ENCODE results near the gene CNN3.

The CNN3 gene

GRCh38 chr1:94871031-94871430 lies 55.9 kb downstream of the CNN3 start:
- ChIA-PET CTCF (no interaction called here), POLR2A (no interaction called here)
- 100% methylated on average over 1 of the region's 2 CpGs for WGBS (ENCODE audit: insufficient coverage)
- H3K4me1 ChIP-seq (ENCODE audit: control extremely low read depth in 1 of 4, control insufficient read depth in 4 of 4, insufficient read depth in 4 of 4, low read length in 3 of 4): peaks cover 0 to 2% (median 0%) of the 10 kb centered on the region in 4 experiments
- H3K27ac ChIP-seq (ENCODE audit: insufficient read depth in 1 of 2, low read depth in 1 of 2, low read length in 2 of 2, poor library complexity in 1 of 2, severe bottlenecking in 2 of 2): no peak overlapping the region
- H3K36me3 ChIP-seq (ENCODE audit: control insufficient read depth in 4 of 4, insufficient read depth in 4 of 4, low read length in 3 of 4): no peaks in the 10 kb centered on the region
- no peaks in the 10 kb centered on the region for H3K9me3 ChIP-seq (ENCODE audit: control extremely low read depth in 1 of 5, control insufficient read depth in 4 of 5, insufficient read depth in 2 of 5, low read depth in 1 of 5, low read length in 4 of 5)
- no peak for DNase-seq
- peaks cover 0 to 4% (median 0%) of the 10 kb centered on the region in 5 experiments for H3K27me3 ChIP-seq (replicated peaks in 2 of 5; ENCODE audit: control insufficient read depth in 4 of 5, insufficient read depth in 5 of 5, low read length in 4 of 5)
- H3K4me3 ChIP-seq (ENCODE audit: control insufficient read depth in 1 of 7, extremely low read depth in 1 of 7, insufficient read depth in 4 of 7, low read depth in 2 of 7, low read length in 6 of 7): no peak overlapping the region

GRCh38 chr1:94866164-94866807 lies 60.6 kb downstream of the CNN3 start:
- Histone ChIP-seq H3K4me3 (ENCODE audit: control insufficient read depth in 1 of 7, extremely low read depth in 1 of 7, insufficient read depth in 4 of 7, low read depth in 2 of 7, low read length in 6 of 7) (no peak overlapping the region), H3K9me3 (ENCODE audit: control extremely low read depth in 1 of 5, control insufficient read depth in 4 of 5, insufficient read depth in 2 of 5, low read depth in 1 of 5, low read length in 4 of 5) (no peaks in the 10 kb centered on the region), H3K4me1 (ENCODE audit: control extremely low read depth in 1 of 4, control insufficient read depth in 4 of 4, insufficient read depth in 4 of 4, low read length in 3 of 4) (peaks cover 0 to 7% (median 0%) of the 10 kb centered on the region in 4 experiments), H3K27me3 (replicated peaks in 2 of 5; ENCODE audit: control insufficient read depth in 4 of 5, insufficient read depth in 5 of 5, low read length in 4 of 5) (peaks cover 0 to 10% (median 0%) of the 10 kb centered on the region in 5 experiments), H3K36me3 (ENCODE audit: control insufficient read depth in 4 of 4, insufficient read depth in 4 of 4, low read length in 3 of 4) (no peaks in the 10 kb centered on the region), H3K27ac (ENCODE audit: insufficient read depth in 1 of 2, low read depth in 1 of 2, low read length in 2 of 2, poor library complexity in 1 of 2, severe bottlenecking in 2 of 2) (no peak overlapping the region)
- 100% methylated on average over 4 of the region's 4 CpGs for WGBS (ENCODE audit: insufficient coverage)
- no peak for DNase-seq
- POLR2A ChIA-PET: interaction anchor here (0.6 kb wide), 1 partner anchor 35 kb away, joined by 3 read pairs; no protein-coding TSS in a partner anchor
- CTCF ChIA-PET: interaction anchor here (0.9 to 1.2 kb wide), 2 partner anchors 10 to 12 kb away, joined by 3 read pairs; no protein-coding TSS in a partner anchor

GRCh38 chr1:94865360-94865759 lies 61.5 kb downstream of the CNN3 start:
- DNase-seq: no peak
- H3K4me3 ChIP-seq (ENCODE audit: control insufficient read depth in 1 of 7, extremely low read depth in 1 of 7, insufficient read depth in 4 of 7, low read depth in 2 of 7, low read length in 6 of 7): no peak overlapping the region
- no peaks in the 10 kb centered on the region for H3K9me3 ChIP-seq (ENCODE audit: control extremely low read depth in 1 of 5, control insufficient read depth in 4 of 5, insufficient read depth in 2 of 5, low read depth in 1 of 5, low read length in 4 of 5)
- peaks cover 0 to 12% (median 0%) of the 10 kb centered on the region in 5 experiments for H3K27me3 ChIP-seq (replicated peaks in 2 of 5; ENCODE audit: control insufficient read depth in 4 of 5, insufficient read depth in 5 of 5, low read length in 4 of 5)
- H3K27ac ChIP-seq (ENCODE audit: insufficient read depth in 1 of 2, low read depth in 1 of 2, low read length in 2 of 2, poor library complexity in 1 of 2, severe bottlenecking in 2 of 2): no peak overlapping the region
- ChIA-PET CTCF (interaction anchor here (0.9 to 1.2 kb wide), 2 partner anchors 10 to 11 kb away, joined by 3 read pairs; no protein-coding TSS in a partner anchor), POLR2A (interaction anchor here (0.6 kb wide), 1 partner anchor 36 kb away, joined by 3 read pairs; no protein-coding TSS in a partner anchor)
- 100% methylated on average over 3 of the region's 4 CpGs for WGBS (ENCODE audit: insufficient coverage)
- peaks cover 0 to 7% (median 0%) of the 10 kb centered on the region in 4 experiments for H3K4me1 ChIP-seq (ENCODE audit: control extremely low read depth in 1 of 4, control insufficient read depth in 4 of 4, insufficient read depth in 4 of 4, low read length in 3 of 4)
- no peaks in the 10 kb centered on the region for H3K36me3 ChIP-seq (ENCODE audit: control insufficient read depth in 4 of 4, insufficient read depth in 4 of 4, low read length in 3 of 4)

GRCh38 chr1:94864821-94865220 lies 62.1 kb downstream of the CNN3 start:
- 97% methylated on average over 4 of the region's 9 CpGs for WGBS (ENCODE audit: insufficient coverage)

GRCh38 chr1:94863919-94864318 lies 63.0 kb downstream of the CNN3 start:
- CTCF ChIA-PET: interaction anchor here (3.7 kb wide), 1 partner anchor 11 kb away, joined by 18 read pairs; no protein-coding TSS in a partner anchor
- DNase-seq: no peak
- Histone ChIP-seq H3K4me1 (ENCODE audit: control extremely low read depth in 1 of 4, control insufficient read depth in 4 of 4, insufficient read depth in 4 of 4, low read length in 3 of 4) (peaks cover 0 to 7% (median 0%) of the 10 kb centered on the region in 4 experiments), H3K27me3 (replicated peaks in 2 of 5; ENCODE audit: control insufficient read depth in 4 of 5, insufficient read depth in 5 of 5, low read length in 4 of 5) (peaks cover 0 to 14% (median 0%) of the 10 kb centered on the region in 5 experiments), H3K9me3 (ENCODE audit: control extremely low read depth in 1 of 5, control insufficient read depth in 4 of 5, insufficient read depth in 2 of 5, low read depth in 1 of 5, low read length in 4 of 5) (no peaks in the 10 kb centered on the region), H3K36me3 (ENCODE audit: control insufficient read depth in 4 of 4, insufficient read depth in 4 of 4, low read length in 3 of 4) (no peaks in the 10 kb centered on the region), H3K4me3 (ENCODE audit: control insufficient read depth in 1 of 7, extremely low read depth in 1 of 7, insufficient read depth in 4 of 7, low read depth in 2 of 7, low read length in 6 of 7) (peak overlapping the region in 1 of 7 experiments; percentile 13), H3K27ac (ENCODE audit: insufficient read depth in 1 of 2, low read depth in 1 of 2, low read length in 2 of 2, poor library complexity in 1 of 2, severe bottlenecking in 2 of 2) (no peak overlapping the region)
- 80% methylated on average over 2 of the region's 4 CpGs for WGBS (ENCODE audit: insufficient coverage)
- POLR2A ChIA-PET: interaction anchor here (1.0 kb wide), 1 partner anchor 10 kb away, joined by 3 read pairs; no protein-coding TSS in a partner anchor

More at GRCh38 chr1:94864821-94865220, 62.1 kb downstream of the CNN3 start:
- Histone ChIP-seq H3K4me1 (ENCODE audit: control extremely low read depth in 1 of 4, control insufficient read depth in 4 of 4, insufficient read depth in 4 of 4, low read length in 3 of 4) (peaks cover 0 to 7% (median 0%) of the 10 kb centered on the region in 4 experiments), H3K27me3 (replicated peaks in 2 of 5; ENCODE audit: control insufficient read depth in 4 of 5, insufficient read depth in 5 of 5, low read length in 4 of 5) (peaks cover 0 to 9% (median 0%) of the 10 kb centered on the region in 5 experiments), H3K9me3 (ENCODE audit: control extremely low read depth in 1 of 5, control insufficient read depth in 4 of 5, insufficient read depth in 2 of 5, low read depth in 1 of 5, low read length in 4 of 5) (no peaks in the 10 kb centered on the region), H3K36me3 (ENCODE audit: control insufficient read depth in 4 of 4, insufficient read depth in 4 of 4, low read length in 3 of 4) (no peaks in the 10 kb centered on the region), H3K27ac (ENCODE audit: insufficient read depth in 1 of 2, low read depth in 1 of 2, low read length in 2 of 2, poor library complexity in 1 of 2, severe bottlenecking in 2 of 2) (no peak overlapping the region), H3K4me3 (ENCODE audit: control insufficient read depth in 1 of 7, extremely low read depth in 1 of 7, insufficient read depth in 4 of 7, low read depth in 2 of 7, low read length in 6 of 7) (no peak overlapping the region)
- DNase-seq: no peak
- POLR2A ChIA-PET: no interaction called here
- CTCF ChIA-PET: interaction anchor here (1.2 kb wide), 1 partner anchor 10 kb away, joined by 3 read pairs; no protein-coding TSS in a partner anchor

- no peaks in the 10 kb centered on the region for H3K36me3 ChIP-seq (ENCODE audit: control insufficient read depth in 4 of 4, insufficient read depth in 4 of 4, low read length in 3 of 4)
- POLR2A ChIA-PET: interaction anchor here (1.0 kb wide), 1 partner anchor 10 kb away, joined by 3 read pairs; no protein-coding TSS in a partner anchor
- H3K27me3 ChIP-seq (replicated peaks in 2 of 5; ENCODE audit: control insufficient read depth in 4 of 5, insufficient read depth in 5 of 5, low read length in 4 of 5): peaks cover 0 to 14% (median 0%) of the 10 kb centered on the region in 5 experiments
- H3K4me1 ChIP-seq (ENCODE audit: control extremely low read depth in 1 of 4, control insufficient read depth in 4 of 4, insufficient read depth in 4 of 4, low read length in 3 of 4): peaks cover 0 to 7% (median 0%) of the 10 kb centered on the region in 4 experiments
- WGBS (ENCODE audit: insufficient coverage): 25% methylated on average over 1 of the region's 2 CpGs
- no peak for DNase-seq
- H3K4me3 ChIP-seq (ENCODE audit: control insufficient read depth in 1 of 7, extremely low read depth in 1 of 7, insufficient read depth in 4 of 7, low read depth in 2 of 7, low read length in 6 of 7): no peak overlapping the region
- CTCF ChIA-PET: interaction anchor here (3.7 kb wide), 1 partner anchor 10 kb away, joined by 18 read pairs; no protein-coding TSS in a partner anchor
- no peaks in the 10 kb centered on the region for H3K9me3 ChIP-seq (ENCODE audit: control extremely low read depth in 1 of 5, control insufficient read depth in 4 of 5, insufficient read depth in 2 of 5, low read depth in 1 of 5, low read length in 4 of 5)
- no peak overlapping the region for H3K27ac ChIP-seq (ENCODE audit: insufficient read depth in 1 of 2, low read depth in 1 of 2, low read length in 2 of 2, poor library complexity in 1 of 2, severe bottlenecking in 2 of 2)
These were observed 63.5 kb downstream of the CNN3 start for GRCh38 chr1:94863297-94863911.

All from common myeloid progenitor, CD34-positive (primary cell).